Measurements from ENCODE around the gene FER1L5.
A peak's percentile ranks its signal among the peaks of the same experiment; 100 is the strongest.

FER1L5 gene

DNA sequence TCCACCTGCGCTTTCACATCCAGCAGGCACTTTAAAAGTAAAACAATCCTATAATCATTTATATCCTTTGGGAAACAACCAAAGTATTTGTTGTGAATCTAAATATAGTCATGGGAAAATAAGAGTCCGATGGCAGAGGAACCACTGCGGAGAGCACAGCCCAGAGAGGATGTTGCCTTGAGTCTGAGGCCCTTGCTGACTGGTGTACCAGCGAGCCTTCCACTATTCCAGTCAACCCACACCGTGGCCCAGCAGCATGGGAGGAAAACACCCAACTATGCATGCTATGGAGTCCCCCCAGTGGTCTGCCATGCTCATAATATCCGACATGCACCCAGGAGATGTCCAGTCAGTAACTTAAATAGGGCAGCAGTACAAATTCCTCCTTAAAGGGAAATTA lies 26.0 kb upstream of the FER1L5 start:
- peaks cover 75% of the 10 kb centered on the region for H3K36me3 ChIP-seq (ENCODE audit: control insufficient read depth, insufficient read depth, low read length)
- no peak overlapping the region for H3K9ac ChIP-seq (ENCODE audit: low read depth, low read length)
- no peaks in the 10 kb centered on the region for H3K27me3 ChIP-seq (ENCODE audit: control insufficient read depth, insufficient read depth, low read length)
- H3K27ac ChIP-seq (ENCODE audit: low read depth, low read length) = no peak overlapping the region
- H3K4me3 ChIP-seq (ENCODE audit: low read depth, low read length) = no peak overlapping the region
- H3K4me1 ChIP-seq (ENCODE audit: control insufficient read depth, insufficient read depth, low read length) = no peaks in the 10 kb centered on the region
- no peaks in the 10 kb centered on the region for H3K9me3 ChIP-seq (ENCODE audit: control insufficient read depth, insufficient read depth, low read length)

DNA sequence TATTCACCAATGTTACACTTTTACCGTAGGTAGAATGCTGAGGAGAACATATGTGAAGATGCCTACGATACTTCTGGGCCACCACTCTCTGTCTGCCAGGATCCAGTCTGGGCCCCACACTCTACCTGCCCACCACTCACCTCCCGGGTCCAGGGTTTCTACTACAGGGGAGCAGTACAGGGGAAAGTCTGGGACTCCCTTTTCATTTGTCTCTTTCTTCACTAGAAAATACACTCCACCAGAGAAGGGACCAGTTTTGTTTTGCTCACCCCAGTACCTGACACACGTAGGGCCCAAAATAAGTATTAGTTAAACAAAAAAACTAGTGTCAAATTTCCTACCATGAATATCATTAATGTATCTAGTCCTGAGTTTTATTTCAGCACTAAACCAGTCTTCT lies 25.6 kb upstream of the FER1L5 start:
- Histone ChIP-seq H3K9me3 (ENCODE audit: control insufficient read depth, insufficient read depth, low read length) (no peaks in the 10 kb centered on the region), H3K27me3 (ENCODE audit: control insufficient read depth, insufficient read depth, low read length) (no peaks in the 10 kb centered on the region), H3K9ac (ENCODE audit: low read depth, low read length) (no peak overlapping the region), H3K36me3 (ENCODE audit: control insufficient read depth, insufficient read depth, low read length) (peaks cover 70% of the 10 kb centered on the region), H3K4me3 (ENCODE audit: low read depth, low read length) (no peak overlapping the region), H3K27ac (ENCODE audit: low read depth, low read length) (no peak overlapping the region), H3K4me1 (ENCODE audit: control insufficient read depth, insufficient read depth, low read length) (no peaks in the 10 kb centered on the region)

GRCh38 chr2:96618596-96619283 lies 23.8 kb upstream of the FER1L5 start:
- Histone ChIP-seq H3K27ac (ENCODE audit: low read depth, low read length) (no peak overlapping the region), H3K4me3 (ENCODE audit: low read depth, low read length) (no peak overlapping the region), H3K27me3 (ENCODE audit: control insufficient read depth, insufficient read depth, low read length) (no peaks in the 10 kb centered on the region), H3K9ac (ENCODE audit: low read depth, low read length) (no peak overlapping the region), H3K9me3 (ENCODE audit: control insufficient read depth, insufficient read depth, low read length) (no peaks in the 10 kb centered on the region), H3K36me3 (ENCODE audit: control insufficient read depth, insufficient read depth, low read length) (peaks cover 58% of the 10 kb centered on the region), H3K4me1 (ENCODE audit: control insufficient read depth, insufficient read depth, low read length) (no peaks in the 10 kb centered on the region)

- H3K36me3 ChIP-seq (ENCODE audit: control insufficient read depth, insufficient read depth, low read length) = peaks cover 39% of the 10 kb centered on the region
Measured at GRCh38 chr2:96622544-96622943, 20.0 kb upstream of the FER1L5 start.

GRCh38 chr2:96623116-96623515 lies 19.4 kb upstream of the FER1L5 start:
- H3K36me3 ChIP-seq (ENCODE audit: control insufficient read depth, insufficient read depth, low read length) = peaks cover 45% of the 10 kb centered on the region
- H3K9ac ChIP-seq (ENCODE audit: low read depth, low read length) = no peak overlapping the region
- no peaks in the 10 kb centered on the region for H3K27me3 ChIP-seq (ENCODE audit: control insufficient read depth, insufficient read depth, low read length)
- H3K4me1 ChIP-seq (ENCODE audit: control insufficient read depth, insufficient read depth, low read length) = no peaks in the 10 kb centered on the region
- no peaks in the 10 kb centered on the region for H3K9me3 ChIP-seq (ENCODE audit: control insufficient read depth, insufficient read depth, low read length)
- H3K4me3 ChIP-seq (ENCODE audit: low read depth, low read length) = no peak overlapping the region
- H3K27ac ChIP-seq (ENCODE audit: low read depth, low read length) = no peak overlapping the region

More at GRCh38 chr2:96622544-96622943, 20.0 kb upstream of the FER1L5 start:
- Histone ChIP-seq H3K27me3 (ENCODE audit: control insufficient read depth, insufficient read depth, low read length) (no peaks in the 10 kb centered on the region), H3K4me3 (ENCODE audit: low read depth, low read length) (no peak overlapping the region), H3K9ac (ENCODE audit: low read depth, low read length) (no peak overlapping the region), H3K4me1 (ENCODE audit: control insufficient read depth, insufficient read depth, low read length) (no peaks in the 10 kb centered on the region), H3K9me3 (ENCODE audit: control insufficient read depth, insufficient read depth, low read length) (no peaks in the 10 kb centered on the region), H3K27ac (ENCODE audit: low read depth, low read length) (no peak overlapping the region)

DNA sequence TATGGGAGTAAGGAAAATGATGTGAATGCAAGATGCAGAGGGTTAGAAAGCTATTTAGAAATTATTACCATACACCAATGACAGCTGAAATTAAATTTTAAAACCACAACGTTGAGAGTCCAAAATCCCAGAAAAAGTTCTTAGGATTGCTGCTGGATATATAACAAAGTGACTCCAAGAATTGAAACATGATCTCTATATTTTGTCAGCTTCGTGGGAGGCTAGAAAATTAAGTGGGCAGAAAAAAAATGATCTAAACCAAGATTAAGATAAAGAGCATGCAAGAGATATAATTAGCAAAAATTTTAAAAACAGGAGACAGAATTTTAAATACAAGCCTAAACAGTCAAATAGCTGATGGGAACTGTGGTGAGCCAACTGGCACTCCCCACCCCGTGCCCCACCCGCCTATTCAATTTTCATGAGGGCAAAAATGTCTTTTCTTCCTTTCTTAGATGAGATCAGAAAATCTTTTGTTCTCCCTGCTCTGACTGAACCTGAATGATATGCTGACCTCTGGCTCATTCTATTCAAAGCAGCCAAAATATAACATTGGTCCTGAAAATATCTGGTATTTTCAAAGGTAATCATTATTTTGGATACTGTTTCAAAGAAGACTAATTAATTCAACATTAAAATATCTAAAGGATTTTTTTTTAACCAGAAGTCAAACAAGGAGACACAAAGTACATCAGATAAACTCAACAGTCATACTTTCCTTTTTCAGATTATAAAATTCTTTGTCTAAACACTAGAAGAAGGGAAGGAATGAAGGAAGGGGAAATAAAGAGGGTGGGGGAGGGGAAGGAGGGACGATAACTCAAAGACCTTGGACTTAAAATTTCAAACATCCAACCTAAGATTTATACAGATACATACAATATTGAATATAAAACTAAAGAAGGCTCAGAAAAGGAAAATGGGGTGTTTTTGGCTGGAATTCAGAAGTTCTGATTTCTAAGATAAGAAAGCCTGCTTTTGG lies 16.7 kb upstream of the FER1L5 start:
- no peaks in the 10 kb centered on the region for H3K9me3 ChIP-seq (ENCODE audit: control insufficient read depth, insufficient read depth, low read length)
- peaks cover 49% of the 10 kb centered on the region for H3K36me3 ChIP-seq (ENCODE audit: control insufficient read depth, insufficient read depth, low read length)
- H3K4me3 ChIP-seq (ENCODE audit: low read depth, low read length) = no peak overlapping the region
- H3K4me1 ChIP-seq (ENCODE audit: control insufficient read depth, insufficient read depth, low read length) = no peaks in the 10 kb centered on the region
- no peak overlapping the region for H3K27ac ChIP-seq (ENCODE audit: low read depth, low read length)
- H3K9ac ChIP-seq (ENCODE audit: low read depth, low read length) = no peak overlapping the region
- no peaks in the 10 kb centered on the region for H3K27me3 ChIP-seq (ENCODE audit: control insufficient read depth, insufficient read depth, low read length)

DNA sequence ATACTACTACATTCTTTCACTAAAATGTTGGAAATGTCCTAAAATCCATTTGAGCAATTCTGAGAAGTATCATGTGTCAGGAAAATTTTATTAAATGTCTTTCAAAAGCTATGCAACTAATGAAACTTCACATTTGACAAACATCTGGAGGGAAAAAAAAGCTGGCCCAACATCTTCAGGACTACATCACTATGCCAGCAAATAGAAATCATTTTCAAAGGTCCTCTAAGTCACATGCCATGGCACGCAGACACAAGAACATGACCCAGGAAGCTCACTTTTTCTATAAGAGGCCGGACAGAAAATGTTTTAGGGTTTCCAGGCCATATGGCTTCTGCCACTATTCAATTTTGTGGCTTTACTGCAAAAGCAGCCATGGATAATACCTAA lies 16.0 kb upstream of the FER1L5 start:
- no peaks in the 10 kb centered on the region for H3K27me3 ChIP-seq (ENCODE audit: control insufficient read depth, insufficient read depth, low read length)
- no peak overlapping the region for H3K27ac ChIP-seq (ENCODE audit: low read depth, low read length)
- H3K9ac ChIP-seq (ENCODE audit: low read depth, low read length) = no peak overlapping the region
- H3K9me3 ChIP-seq (ENCODE audit: control insufficient read depth, insufficient read depth, low read length) = no peaks in the 10 kb centered on the region
- no peaks in the 10 kb centered on the region for H3K4me1 ChIP-seq (ENCODE audit: control insufficient read depth, insufficient read depth, low read length)
- H3K4me3 ChIP-seq (ENCODE audit: low read depth, low read length) = no peak overlapping the region
- H3K36me3 ChIP-seq (ENCODE audit: control insufficient read depth, insufficient read depth, low read length) = peaks cover 56% of the 10 kb centered on the region

DNA sequence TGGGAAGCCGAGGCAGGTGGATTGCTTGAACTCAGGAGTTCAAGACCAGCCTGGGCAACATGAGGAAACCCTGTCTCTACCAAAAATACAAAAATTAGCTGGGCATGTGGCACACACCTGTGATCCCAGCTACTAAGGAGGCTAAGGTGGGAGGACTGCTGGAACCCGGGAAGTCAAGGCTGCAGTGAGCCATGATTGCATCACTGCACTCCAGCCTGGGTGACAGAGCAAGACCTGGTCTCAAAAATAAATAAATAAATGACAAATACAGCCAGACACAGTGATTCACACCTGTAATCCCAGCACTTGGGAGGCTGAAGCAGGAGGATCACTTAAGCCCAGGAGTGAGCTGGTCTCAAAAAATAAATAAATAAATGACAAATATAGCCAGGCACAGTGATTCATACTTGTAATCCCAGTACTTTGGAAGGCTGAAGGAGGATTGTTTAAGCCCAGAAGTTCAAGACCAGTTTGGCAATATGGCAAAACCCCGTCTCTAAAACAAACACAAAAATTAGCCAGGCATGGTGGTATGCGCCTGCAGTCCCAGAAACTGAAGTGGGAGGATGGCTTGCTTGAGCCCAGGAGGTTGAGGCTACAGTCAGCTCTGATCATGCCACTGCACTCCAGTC lies 10.6 kb upstream of the FER1L5 start:
- Histone ChIP-seq H3K4me1 (ENCODE audit: control insufficient read depth, insufficient read depth, low read length) (peaks cover under 1% of the 10 kb centered on the region; the same call in 1 of the 2 replicates), H3K9me3 (ENCODE audit: control insufficient read depth, insufficient read depth, low read length) (no peaks in the 10 kb centered on the region), H3K27me3 (ENCODE audit: control insufficient read depth, insufficient read depth, low read length) (no peaks in the 10 kb centered on the region), H3K27ac (ENCODE audit: low read depth, low read length) (no peak overlapping the region), H3K4me3 (ENCODE audit: low read depth, low read length) (no peak overlapping the region), H3K9ac (ENCODE audit: low read depth, low read length) (no peak overlapping the region), H3K36me3 (ENCODE audit: control insufficient read depth, insufficient read depth, low read length) (peaks cover 74% of the 10 kb centered on the region)

DNA sequence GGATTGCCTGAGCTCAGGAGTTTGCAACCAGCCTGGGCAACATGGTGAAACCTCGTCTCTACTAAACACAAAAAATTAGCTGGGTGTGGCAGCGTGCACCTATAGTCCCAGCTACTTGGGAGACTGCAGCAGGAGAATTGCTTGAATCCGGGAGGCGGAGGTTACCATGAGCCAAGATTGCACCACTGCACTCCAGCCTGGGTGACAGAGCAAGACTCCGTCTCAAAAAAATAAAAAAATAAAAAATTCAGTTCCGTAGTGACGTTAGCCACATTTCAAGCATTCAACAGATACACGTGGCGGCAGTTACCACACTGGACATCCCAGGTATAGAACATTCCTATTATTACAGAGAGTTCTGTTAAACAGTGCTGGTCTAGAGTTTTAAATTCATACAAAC lies 8.9 kb upstream of the FER1L5 start:
- no peak overlapping the region for H3K4me3 ChIP-seq (ENCODE audit: low read depth, low read length)
- H3K9me3 ChIP-seq (ENCODE audit: control insufficient read depth, insufficient read depth, low read length) = no peaks in the 10 kb centered on the region
- H3K9ac ChIP-seq (ENCODE audit: low read depth, low read length) = no peak overlapping the region
- peaks cover 59% of the 10 kb centered on the region for H3K36me3 ChIP-seq (ENCODE audit: control insufficient read depth, insufficient read depth, low read length)
- H3K4me1 ChIP-seq (ENCODE audit: control insufficient read depth, insufficient read depth, low read length) = peaks cover 5% of the 10 kb centered on the region; the same call in 1 of the 2 replicates
- no peaks in the 10 kb centered on the region for H3K27me3 ChIP-seq (ENCODE audit: control insufficient read depth, insufficient read depth, low read length)
- H3K27ac ChIP-seq (ENCODE audit: low read depth, low read length) = no peak overlapping the region

DNA sequence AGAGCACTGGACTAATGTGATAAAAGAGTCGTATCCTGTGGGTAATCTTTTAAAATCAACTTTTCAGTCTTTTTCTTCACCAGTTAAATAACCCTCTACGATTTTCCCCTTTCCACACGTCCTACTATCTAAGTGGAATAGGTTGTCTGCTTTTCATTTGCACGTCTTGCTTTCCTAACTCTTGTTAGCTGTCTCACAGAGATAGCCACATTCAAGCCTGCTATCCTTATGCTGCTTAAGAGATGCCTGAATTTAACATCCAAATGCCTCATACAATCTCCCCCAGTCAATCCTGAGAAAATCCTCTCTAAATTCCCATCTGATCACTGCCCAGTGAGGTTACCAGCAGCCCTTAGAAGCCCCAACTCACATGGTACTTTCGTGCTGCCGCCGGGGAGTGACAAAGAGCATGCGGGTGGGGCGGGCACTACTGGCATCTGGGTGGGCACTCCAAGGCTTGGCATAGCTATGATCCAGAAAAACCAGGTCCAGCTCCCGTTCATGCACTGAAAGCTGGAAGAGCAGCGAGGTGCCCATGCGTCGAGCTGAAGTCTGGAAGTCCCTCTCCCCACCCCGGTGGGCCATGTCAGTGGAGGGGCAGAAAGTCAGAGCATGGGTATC lies 5.9 kb upstream of the FER1L5 start:
- no peak overlapping the region for H3K9ac ChIP-seq (ENCODE audit: low read depth, low read length)

More for the DNA sequence above, 5.9 kb upstream of the FER1L5 start:
- Histone ChIP-seq H3K4me1 (ENCODE audit: control insufficient read depth, insufficient read depth, low read length) (peaks cover 5% of the 10 kb centered on the region; the same call in 1 of the 2 replicates), H3K4me3 (ENCODE audit: low read depth, low read length) (peak overlapping the region; percentile 86), H3K9me3 (ENCODE audit: control insufficient read depth, insufficient read depth, low read length) (no peaks in the 10 kb centered on the region), H3K27ac (ENCODE audit: low read depth, low read length) (no peak overlapping the region), H3K27me3 (ENCODE audit: control insufficient read depth, insufficient read depth, low read length) (no peaks in the 10 kb centered on the region), H3K36me3 (ENCODE audit: control insufficient read depth, insufficient read depth, low read length) (peaks cover 33% of the 10 kb centered on the region)
